RWPE2 (cell line): ENCODE data around the gene CEMP1.
"Not testable (repeated sequence)": the region's sequence is repeated elsewhere in the genome, so short reads cannot be mapped to it uniquely, and the experiment has no call there.

Experiments used
- ATAC-seq: fragments of 200-7000 bp; cut with Tn5 transposase; 3 replicates; pipeline ENCODE4 v1.9.1; 2021; ENCODE audit warnings: low read depth
- DNase-seq: peaks from one replicate; pipeline ENCODE4 v3.0.0-alpha.2; 2020; ENCODE audit warnings: low spot score
- H3K27ac ChIP-seq: fragments of 450-650 bp; 2 replicates; pipeline ENCODE4 v1.5.1; 2017; ENCODE audit warnings: mild to moderate bottlenecking; ENCODE audit not compliant: poor library complexity, severe bottlenecking
- H3K27me3 ChIP-seq: fragments of 250-450 bp; sonication (Bioruptor Pico); 2 replicates; pipeline ENCODE4 v1.5.1; 2021; ENCODE audit warnings: mild to moderate bottlenecking, moderate library complexity; ENCODE audit not compliant: insufficient read depth, poor library complexity, severe bottlenecking
- H3K36me3 ChIP-seq: fragments of 250-450 bp; sonication (Bioruptor Pico); 2 replicates; pipeline ENCODE4 v1.5.1; 2020; ENCODE audit warnings: low read depth, mild to moderate bottlenecking, moderate library complexity
- H3K4me1 ChIP-seq: fragments of 250-450 bp; sonication (Bioruptor Pico); 2 replicates; pipeline ENCODE4 v1.5.1; 2021; ENCODE audit warnings: mild to moderate bottlenecking, moderate library complexity; ENCODE audit not compliant: insufficient read depth, poor library complexity, severe bottlenecking
- H3K4me3 ChIP-seq: fragments of 250-450 bp; sonication (Bioruptor Pico); 2 replicates; pipeline ENCODE4 v1.5.1; 2021; ENCODE audit warnings: mild to moderate bottlenecking, moderate library complexity; ENCODE audit not compliant: severe bottlenecking
- H3K9me3 ChIP-seq: fragments of 250-450 bp; sonication (Bioruptor Pico); 2 replicates; pipeline ENCODE4 v1.5.1; 2021; ENCODE audit warnings: mild to moderate bottlenecking, moderate library complexity; ENCODE audit not compliant: severe bottlenecking
- CTCF ChIP-seq: fragments of 450-650 bp; IDR thresholded peaks from one replicate; pipeline ENCODE4 v1.5.1; 2017; ENCODE audit warnings: mild to moderate bottlenecking, moderate library complexity; ENCODE audit not compliant: poor library complexity, severe bottlenecking

The CEMP1 gene

GRCh38 chr16:2539845-2540458 lies 8.7 kb upstream of the CEMP1 start:
- ATAC-seq, H3K4me1 ChIP-seq, H3K9me3 ChIP-seq: not testable (repeated sequence)

GRCh38 chr16:2539192-2539844 lies 8.1 kb upstream of the CEMP1 start:
- not testable (repeated sequence) for DNase-seq, H3K4me3 ChIP-seq, H3K4me1 ChIP-seq, H3K9me3 ChIP-seq, H3K36me3 ChIP-seq, H3K27me3 ChIP-seq, H3K27ac ChIP-seq, ATAC-seq

More at GRCh38 chr16:2539845-2540458, 8.7 kb upstream of the CEMP1 start:
- not testable (repeated sequence) for H3K27me3 ChIP-seq, H3K4me3 ChIP-seq, H3K36me3 ChIP-seq, DNase-seq, H3K27ac ChIP-seq
- TF ChIP-seq CTCF = peak; percentile 12

GRCh38 chr16:2537451-2538379 lies 6.5 kb upstream of the CEMP1 start, which contains the start of gene PDPK1:
Gene PDPK1, plus strand, starts transcription at chr16:2538021. Its CDS starts 92 bp downstream, at chr16:2538113.
- Histone ChIP-seq H3K4me1 (peaks cover 6% of the 10 kb centered on the region), H3K27ac (peak within 1 kb of the TSS; percentile 40)
- TF ChIP-seq CTCF = no peak

GRCh38 chr16:2535625-2536013 lies 4.4 kb upstream of the CEMP1 start:
- H3K27me3 ChIP-seq = no peaks in the 10 kb centered on the region
- no peak for ATAC-seq
- no peak for TF ChIP-seq CTCF
- H3K36me3 ChIP-seq = no peaks in the 10 kb centered on the region; the same call in 1 of the 2 replicates
- no peaks in the 10 kb centered on the region for H3K9me3 ChIP-seq
- no peak overlapping the region for H3K4me3 ChIP-seq
- H3K27ac ChIP-seq = peak overlapping the region; percentile 22
- no peak for DNase-seq
- H3K4me1 ChIP-seq = peaks cover 6% of the 10 kb centered on the region

More at GRCh38 chr16:2537451-2538379, 6.5 kb upstream of the CEMP1 start, which contains the start of gene PDPK1:
- DNase-seq (peak; percentile 91), ATAC-seq (peak; percentile 86)
- Histone ChIP-seq H3K27me3 (no peaks in the 10 kb centered on the region), H3K9me3 (no peaks in the 10 kb centered on the region), H3K36me3 (no peaks in the 10 kb centered on the region; the same call in 1 of the 2 replicates), H3K4me3 (peak within 1 kb of the TSS; percentile 100)

- ATAC-seq, DNase-seq, H3K9me3 ChIP-seq, H3K27me3 ChIP-seq, H3K27ac ChIP-seq, H3K4me3 ChIP-seq, H3K4me1 ChIP-seq, H3K36me3 ChIP-seq: not testable (repeated sequence)
Measured at GRCh38 chr16:2534335-2534734, 3.1 kb upstream of the CEMP1 start.
